ENCODE data around the gene PISD.

The PISD gene

GRCh38 chr22:31610611-31611010 is 51.4 kb downstream of the PISD start:
- peak overlapping the region; percentile 20 to 85 for H2BK12ac ChIP-seq (ENCODE audit: low read length in 2 of 2)
- no peak overlapping the region for H2BK5ac ChIP-seq (ENCODE audit: low read depth, low read length, poor library complexity, severe bottlenecking)
- H3K9me3 ChIP-seq (ENCODE audit: control insufficient read depth, low read length), result no peaks in the 10 kb centered on the region
- no peak overlapping the region for H3K27ac ChIP-seq (ENCODE audit: low read length, poor library complexity, severe bottlenecking)
- H4K91ac ChIP-seq (ENCODE audit: low read length), result peak overlapping the region; percentile 77
- H3K4ac ChIP-seq (ENCODE audit: low read depth in 1 of 2, low read length in 2 of 2), result peak overlapping the region in 1 of 2 experiments; percentile 37
- WGBS, result 95% methylated on average over 6 of the region's 6 CpGs
- H2BK120ac ChIP-seq (ENCODE audit: low read depth, low read length), result peak overlapping the region; percentile 42
- peak overlapping the region; percentile 73 for H2BK15ac ChIP-seq (ENCODE audit: low read depth, poor library complexity, severe bottlenecking)
- no peaks in the 10 kb centered on the region for H3K79me1 ChIP-seq (replicated peaks; ENCODE audit: low read length, poor library complexity, severe bottlenecking)
- H3K9ac ChIP-seq (ENCODE audit: low read length), result no peak overlapping the region
- H3K18ac ChIP-seq (ENCODE audit: low read depth in 1 of 2, low read length in 2 of 2), result peak overlapping the region in 1 of 2 experiments; percentile 44
- DNase-seq, result no peak
- peaks cover 40 to 55% of the 10 kb centered on the region in 2 experiments for H3K36me3 ChIP-seq (ENCODE audit: control insufficient read depth in 1 of 2, insufficient read depth in 2 of 2, low read depth in 1 of 2, low read length in 2 of 2)
- H3K14ac ChIP-seq (ENCODE audit: low read length in 2 of 2), result peak overlapping the region in 1 of 2 experiments; percentile 13
- peak overlapping the region in 1 of 2 experiments; percentile 6 for H3K23ac ChIP-seq (ENCODE audit: low read length in 2 of 2)
- H3K27me3 ChIP-seq (ENCODE audit: control insufficient read depth in 1 of 2, insufficient read depth in 1 of 2, low read length in 2 of 2), result no peaks in the 10 kb centered on the region
- no peak overlapping the region for H3K4me2 ChIP-seq (ENCODE audit: low read length, poor library complexity, severe bottlenecking)
- peak overlapping the region; percentile 74 for H4K8ac ChIP-seq (ENCODE audit: low read length)
- no peak overlapping the region for H2AFZ ChIP-seq (ENCODE audit: low read depth, low read length)
- H3K4me1 ChIP-seq (ENCODE audit: control insufficient read depth, insufficient read depth, low read depth, low read length), result peaks cover 4% of the 10 kb centered on the region
- H3K4me3 ChIP-seq (ENCODE audit: insufficient read depth in 1 of 2, low read depth in 1 of 2, low read length in 2 of 2), result no peak overlapping the region
- no peak overlapping the region for H2AK5ac ChIP-seq (ENCODE audit: low read length, severe bottlenecking)

- Histone ChIP-seq H3K18ac (ENCODE audit: low read depth in 1 of 2, low read length in 2 of 2) (peak overlapping the region in 1 of 2 experiments; percentile 43), H2BK15ac (ENCODE audit: low read depth, poor library complexity, severe bottlenecking) (no peak overlapping the region), H3K23ac (ENCODE audit: low read length in 2 of 2) (no peak overlapping the region), H2BK5ac (ENCODE audit: low read depth, low read length, poor library complexity, severe bottlenecking) (no peak overlapping the region), H3K9ac (ENCODE audit: low read length) (no peak overlapping the region), H2BK120ac (ENCODE audit: low read depth, low read length) (no peak overlapping the region), H3K9me3 (ENCODE audit: control insufficient read depth, low read length) (no peaks in the 10 kb centered on the region), H3K14ac (ENCODE audit: low read length in 2 of 2) (no peak overlapping the region), H2BK12ac (ENCODE audit: low read length in 2 of 2) (peak overlapping the region in 1 of 2 experiments; percentile 16), H3K27ac (ENCODE audit: low read length, poor library complexity, severe bottlenecking) (no peak overlapping the region), H4K8ac (ENCODE audit: low read length) (no peak overlapping the region), H3K79me1 (replicated peaks; ENCODE audit: low read length, poor library complexity, severe bottlenecking) (no peaks in the 10 kb centered on the region), H2AFZ (ENCODE audit: low read depth, low read length) (no peak overlapping the region), H3K4me3 (ENCODE audit: insufficient read depth in 1 of 2, low read depth in 1 of 2, low read length in 2 of 2) (no peak overlapping the region), H3K4me2 (ENCODE audit: low read length, poor library complexity, severe bottlenecking) (no peak overlapping the region), H4K91ac (ENCODE audit: low read length) (peak overlapping the region; percentile 4), H3K36me3 (ENCODE audit: control insufficient read depth in 1 of 2, insufficient read depth in 2 of 2, low read depth in 1 of 2, low read length in 2 of 2) (peaks cover 45 to 47% of the 10 kb centered on the region in 2 experiments), H3K4me1 (ENCODE audit: control insufficient read depth, insufficient read depth, low read depth, low read length) (peaks cover 5% of the 10 kb centered on the region), H3K27me3 (ENCODE audit: control insufficient read depth in 1 of 2, insufficient read depth in 1 of 2, low read length in 2 of 2) (no peaks in the 10 kb centered on the region), H3K4ac (ENCODE audit: low read depth in 1 of 2, low read length in 2 of 2) (peak overlapping the region in 1 of 2 experiments; percentile 48), H2AK5ac (ENCODE audit: low read length, severe bottlenecking) (no peak overlapping the region)
- WGBS, result 95% methylated on average over 10 of the region's 10 CpGs
- DNase-seq, result no peak
These were observed 52.3 kb downstream of the PISD start for GRCh38 chr22:31609716-31610115.

DNA sequence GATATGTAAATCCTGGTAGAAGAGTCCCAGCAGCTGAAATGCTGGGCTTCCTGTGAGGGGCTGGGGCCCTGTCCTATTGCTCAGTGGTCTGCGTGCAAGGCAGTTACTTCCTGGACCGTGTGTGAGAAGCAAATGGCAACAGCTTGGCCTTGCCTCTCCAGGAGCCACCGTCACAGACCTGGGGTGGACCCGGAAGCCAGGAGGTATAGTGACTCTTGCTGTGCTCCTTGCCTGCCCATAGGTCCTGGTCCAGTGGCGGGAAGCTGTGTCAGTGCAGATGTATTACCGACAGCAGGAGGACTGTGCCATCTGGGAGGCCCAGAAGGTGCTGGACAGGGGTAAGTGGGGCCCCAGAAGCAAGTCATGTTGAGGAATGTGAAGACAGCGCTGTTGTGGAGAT is 54.3 kb downstream of the PISD start:
- Histone ChIP-seq H2BK5ac (ENCODE audit: low read depth, low read length, poor library complexity, severe bottlenecking) (no peak overlapping the region), H3K23ac (ENCODE audit: low read length in 2 of 2) (no peak overlapping the region), H3K27me3 (ENCODE audit: control insufficient read depth in 1 of 2, insufficient read depth in 1 of 2, low read length in 2 of 2) (no peaks in the 10 kb centered on the region), H2BK12ac (ENCODE audit: low read length in 2 of 2) (peak overlapping the region in 1 of 2 experiments; percentile 11), H3K4me1 (ENCODE audit: control insufficient read depth, insufficient read depth, low read depth, low read length) (peaks cover 20% of the 10 kb centered on the region), H3K9me3 (ENCODE audit: control insufficient read depth, low read length) (no peaks in the 10 kb centered on the region), H3K18ac (ENCODE audit: low read depth in 1 of 2, low read length in 2 of 2) (peak overlapping the region in 1 of 2 experiments; percentile 5), H3K36me3 (ENCODE audit: control insufficient read depth in 1 of 2, insufficient read depth in 2 of 2, low read depth in 1 of 2, low read length in 2 of 2) (peaks cover 36 to 51% of the 10 kb centered on the region in 2 experiments), H4K91ac (ENCODE audit: low read length) (peak overlapping the region; percentile 57), H3K4me3 (ENCODE audit: insufficient read depth in 1 of 2, low read depth in 1 of 2, low read length in 2 of 2) (no peak overlapping the region), H2BK15ac (ENCODE audit: low read depth, poor library complexity, severe bottlenecking) (peak overlapping the region; percentile 44), H2AK5ac (ENCODE audit: low read length, severe bottlenecking) (no peak overlapping the region), H3K14ac (ENCODE audit: low read length in 2 of 2) (no peak overlapping the region), H3K4me2 (ENCODE audit: low read length, poor library complexity, severe bottlenecking) (no peak overlapping the region), H3K4ac (ENCODE audit: low read depth in 1 of 2, low read length in 2 of 2) (no peak overlapping the region), H4K8ac (ENCODE audit: low read length) (no peak overlapping the region), H3K9ac (ENCODE audit: low read length) (no peak overlapping the region), H2BK120ac (ENCODE audit: low read depth, low read length) (no peak overlapping the region), H2AFZ (ENCODE audit: low read depth, low read length) (no peak overlapping the region), H3K79me1 (replicated peaks; ENCODE audit: low read length, poor library complexity, severe bottlenecking) (no peaks in the 10 kb centered on the region), H3K27ac (ENCODE audit: low read length, poor library complexity, severe bottlenecking) (no peak overlapping the region)
- WGBS, result 97% methylated on average over 6 of the region's 7 CpGs
- DNase-seq, result no peak

GRCh38 chr22:31605851-31606585 is 56.0 kb downstream of the PISD start:
- Histone ChIP-seq H2AK5ac (ENCODE audit: low read length, severe bottlenecking) (no peak overlapping the region), H3K27me3 (ENCODE audit: control insufficient read depth in 1 of 2, insufficient read depth in 1 of 2, low read length in 2 of 2) (no peaks in the 10 kb centered on the region), H3K9ac (ENCODE audit: low read length) (no peak overlapping the region), H3K9me3 (ENCODE audit: control insufficient read depth, low read length) (no peaks in the 10 kb centered on the region), H3K18ac (ENCODE audit: low read depth in 1 of 2, low read length in 2 of 2) (peak overlapping the region; percentile 0 to 13), H2BK5ac (ENCODE audit: low read depth, low read length, poor library complexity, severe bottlenecking) (no peak overlapping the region), H4K91ac (ENCODE audit: low read length) (peak overlapping the region; percentile 2), H3K27ac (ENCODE audit: low read length, poor library complexity, severe bottlenecking) (no peak overlapping the region), H3K4me3 (ENCODE audit: insufficient read depth in 1 of 2, low read depth in 1 of 2, low read length in 2 of 2) (no peak overlapping the region), H3K36me3 (ENCODE audit: control insufficient read depth in 1 of 2, insufficient read depth in 2 of 2, low read depth in 1 of 2, low read length in 2 of 2) (peaks cover 28 to 41% of the 10 kb centered on the region in 2 experiments), H2BK12ac (ENCODE audit: low read length in 2 of 2) (peak overlapping the region in 1 of 2 experiments; percentile 10), H3K4me1 (ENCODE audit: control insufficient read depth, insufficient read depth, low read depth, low read length) (peaks cover 26% of the 10 kb centered on the region), H2BK15ac (ENCODE audit: low read depth, poor library complexity, severe bottlenecking) (peak overlapping the region; percentile 15), H2AFZ (ENCODE audit: low read depth, low read length) (no peak overlapping the region), H3K4me2 (ENCODE audit: low read length, poor library complexity, severe bottlenecking) (no peak overlapping the region), H3K4ac (ENCODE audit: low read depth in 1 of 2, low read length in 2 of 2) (no peak overlapping the region), H4K8ac (ENCODE audit: low read length) (no peak overlapping the region), H3K79me1 (replicated peaks; ENCODE audit: low read length, poor library complexity, severe bottlenecking) (no peaks in the 10 kb centered on the region), H3K14ac (ENCODE audit: low read length in 2 of 2) (no peak overlapping the region), H3K23ac (ENCODE audit: low read length in 2 of 2) (no peak overlapping the region), H2BK120ac (ENCODE audit: low read depth, low read length) (no peak overlapping the region)
- DNase-seq, result no peak
- 97% methylated on average over 4 of the region's 9 CpGs for WGBS
